Measurements from ENCODE around the gene EHMT2. TPM values are rescaled to one million over a fixed set of nuclear protein-coding genes. Genes with fewer than 3 reads are reported as not detected.

Gene EHMT2
- polyA plus RNA-seq, 1 donor (not counting 4 experiments of a cell fraction or from before 2014, with no cell fraction given), result 17.7 TPM

DNA sequence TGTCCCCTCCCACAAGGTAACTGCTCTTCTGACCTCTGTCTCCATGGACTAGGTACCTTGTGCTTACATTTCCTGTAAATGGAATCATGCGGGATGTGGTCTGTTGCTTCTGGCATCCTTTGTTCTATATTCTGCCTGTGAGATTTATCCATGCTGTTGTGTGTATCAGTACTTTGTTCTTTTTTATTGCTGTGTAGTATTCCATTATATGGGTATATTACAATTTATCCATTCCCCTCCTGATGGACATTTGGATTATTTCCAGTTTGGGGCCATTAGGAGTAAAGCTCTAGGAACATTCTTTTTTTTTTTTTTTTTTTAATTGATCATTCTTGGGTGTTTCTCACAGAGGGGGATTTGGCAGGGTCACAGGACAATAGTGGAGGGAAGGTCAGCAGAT, 33.5 kb upstream of the EHMT2 start:
- TF ChIP-seq, protein P1, sequence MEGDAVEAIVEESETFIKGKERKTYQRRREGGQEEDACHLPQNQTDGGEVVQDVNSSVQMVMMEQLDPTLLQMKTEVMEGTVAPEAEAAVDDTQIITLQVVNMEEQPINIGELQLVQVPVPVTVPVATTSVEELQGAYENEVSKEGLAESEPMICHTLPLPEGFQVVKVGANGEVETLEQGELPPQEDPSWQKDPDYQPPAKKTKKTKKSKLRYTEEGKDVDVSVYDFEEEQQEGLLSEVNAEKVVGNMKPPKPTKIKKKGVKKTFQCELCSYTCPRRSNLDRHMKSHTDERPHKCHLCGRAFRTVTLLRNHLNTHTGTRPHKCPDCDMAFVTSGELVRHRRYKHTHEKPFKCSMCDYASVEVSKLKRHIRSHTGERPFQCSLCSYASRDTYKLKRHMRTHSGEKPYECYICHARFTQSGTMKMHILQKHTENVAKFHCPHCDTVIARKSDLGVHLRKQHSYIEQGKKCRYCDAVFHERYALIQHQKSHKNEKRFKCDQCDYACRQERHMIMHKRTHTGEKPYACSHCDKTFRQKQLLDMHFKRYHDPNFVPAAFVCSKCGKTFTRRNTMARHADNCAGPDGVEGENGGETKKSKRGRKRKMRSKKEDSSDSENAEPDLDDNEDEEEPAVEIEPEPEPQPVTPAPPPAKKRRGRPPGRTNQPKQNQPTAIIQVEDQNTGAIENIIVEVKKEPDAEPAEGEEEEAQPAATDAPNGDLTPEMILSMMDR (optimal IDR thresholded peaks at IDR 0.05 in 1 of 3, IDR thresholded peaks at IDR 0.05 in 1 of 3, conservative IDR thresholded peaks at IDR 0.05 in 1 of 3; ENCODE audit: extremely low read depth in 1 of 3, insufficient read depth in 2 of 3, low read length in 3 of 3), result no peak
- TF ChIP-seq EZH2 (IDR thresholded peaks at IDR 0.05; ENCODE audit: low read length), result no peak

DNA sequence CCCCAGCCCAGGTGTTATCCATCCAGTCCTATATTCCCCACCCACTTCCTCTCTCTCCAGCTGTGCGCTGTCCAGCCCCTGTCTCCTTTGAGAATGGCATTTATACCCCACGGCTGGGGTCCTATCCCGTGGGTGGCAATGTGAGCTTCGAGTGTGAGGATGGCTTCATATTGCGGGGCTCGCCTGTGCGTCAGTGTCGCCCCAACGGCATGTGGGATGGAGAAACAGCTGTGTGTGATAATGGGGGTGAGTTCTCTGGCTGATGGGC, 31.1 kb upstream of the EHMT2 start:
- Histone ChIP-seq H3K9me1 (ENCODE audit: control insufficient read depth, extremely low read depth, insufficient read depth, low read length) (no peaks in the 10 kb centered on the region), H3K79me2 (ENCODE audit: control insufficient read depth, insufficient read depth, low read length) (no peaks in the 10 kb centered on the region), H4K20me1 (ENCODE audit: control insufficient read depth, extremely low read depth, insufficient read depth, low read length) (no peaks in the 10 kb centered on the region), H3K9ac (ENCODE audit: control insufficient read depth, extremely low read depth, insufficient read depth, low read length) (no peak overlapping the region), H3K4me2 (ENCODE audit: control insufficient read depth, extremely low read depth, insufficient read depth, low read depth, low read length) (no peak overlapping the region), H3K36me3 (ENCODE audit: control insufficient read depth in 2 of 2, extremely low read depth in 1 of 2, insufficient read depth in 2 of 2, low read length in 2 of 2) (no peaks in the 10 kb centered on the region), H3K4me3 (ENCODE audit: control insufficient read depth in 2 of 3, extremely low read depth in 1 of 3, insufficient read depth in 2 of 3, low read depth in 1 of 3, low read length in 3 of 3) (no peak overlapping the region), H3K4me1 (ENCODE audit: control insufficient read depth, extremely low read depth, insufficient read depth, low read length) (no peaks in the 10 kb centered on the region), H3K9me3 (ENCODE audit: control insufficient read depth, low read depth, low read length) (no peaks in the 10 kb centered on the region), H3K27me3 (ENCODE audit: control insufficient read depth, extremely low read depth, insufficient read depth, low read length) (peaks cover 11% of the 10 kb centered on the region), H2AFZ (ENCODE audit: control insufficient read depth, low read length) (no peak overlapping the region), H3K27ac (ENCODE audit: control insufficient read depth, insufficient read depth, low read length) (no peak overlapping the region)
- FAIRE-seq (no peak), DNase-seq (ENCODE audit: low read depth, low spot score) (no peak)
- dilution Hi-C loops (cut with MboI; ENCODE audit: extremely low pct_ligation_motif_present, low sequenced_read_pairs), result no loop called here
- TF ChIP-seq, protein P1 (optimal IDR thresholded peaks at IDR 0.05 in 1 of 3, IDR thresholded peaks at IDR 0.05 in 1 of 3, conservative IDR thresholded peaks at IDR 0.05 in 1 of 3; ENCODE audit: extremely low read depth in 1 of 3, insufficient read depth in 2 of 3, low read length in 3 of 3), result no peak

More for the DNA sequence above, 33.5 kb upstream of the EHMT2 start:
- no peak overlapping the region for H3K4me2 ChIP-seq (ENCODE audit: control insufficient read depth, extremely low read depth, insufficient read depth, low read depth, low read length)
- H4K20me1 ChIP-seq (ENCODE audit: control insufficient read depth, extremely low read depth, insufficient read depth, low read length), result no peaks in the 10 kb centered on the region
- H3K4me1 ChIP-seq (ENCODE audit: control insufficient read depth, extremely low read depth, insufficient read depth, low read length), result no peaks in the 10 kb centered on the region
- H3K9ac ChIP-seq (ENCODE audit: control insufficient read depth, extremely low read depth, insufficient read depth, low read length), result no peak overlapping the region
- no peak overlapping the region for H3K4me3 ChIP-seq (ENCODE audit: control insufficient read depth in 2 of 3, extremely low read depth in 1 of 3, insufficient read depth in 2 of 3, low read depth in 1 of 3, low read length in 3 of 3)
- H3K27ac ChIP-seq (ENCODE audit: control insufficient read depth, insufficient read depth, low read length), result no peak overlapping the region
- no peaks in the 10 kb centered on the region for H3K9me1 ChIP-seq (ENCODE audit: control insufficient read depth, extremely low read depth, insufficient read depth, low read length)
- no peaks in the 10 kb centered on the region for H3K9me3 ChIP-seq (ENCODE audit: control insufficient read depth, low read depth, low read length)
- FAIRE-seq (no peak), DNase-seq (ENCODE audit: low read depth, low spot score) (no peak)
- H3K36me3 ChIP-seq (ENCODE audit: control insufficient read depth in 2 of 2, extremely low read depth in 1 of 2, insufficient read depth in 2 of 2, low read length in 2 of 2), result no peaks in the 10 kb centered on the region
- dilution Hi-C loops (cut with MboI; ENCODE audit: extremely low pct_ligation_motif_present, low sequenced_read_pairs), result no loop called here
- H3K27me3 ChIP-seq (ENCODE audit: control insufficient read depth, extremely low read depth, insufficient read depth, low read length), result peaks cover 18% of the 10 kb centered on the region
- no peaks in the 10 kb centered on the region for H3K79me2 ChIP-seq (ENCODE audit: control insufficient read depth, insufficient read depth, low read length)
- H2AFZ ChIP-seq (ENCODE audit: control insufficient read depth, low read length), result no peak overlapping the region
